Skin epidermis (tissue), 12 donors: ENCODE results near the gene SLC22A3.
"Not testable (repeated sequence)": the region's sequence is repeated elsewhere in the genome, so short reads cannot be mapped to it uniquely, and the experiment has no call there.

Experiments used
- H3K27ac ChIP-seq, 21 experiments: fragments of 200-600 bp; sonication (generic) in 11 of 21; one replicate each; pipeline ENCODE4 v1.5.0; 2020; ENCODE audit warnings: mild to moderate bottlenecking in 3 of 21, inconsistent platforms in 2 of 21, moderate library complexity in 2 of 21
- H3K4me3 ChIP-seq, 7 experiments: fragments of 200-600 bp; sonication (generic) in 2 of 7; one replicate each; pipeline ENCODE4 v1.5.0; 2020; ENCODE audit warnings: inconsistent platforms in 2 of 7, mild to moderate bottlenecking in 2 of 7, moderate library complexity in 1 of 7

Gene SLC22A3

DNA sequence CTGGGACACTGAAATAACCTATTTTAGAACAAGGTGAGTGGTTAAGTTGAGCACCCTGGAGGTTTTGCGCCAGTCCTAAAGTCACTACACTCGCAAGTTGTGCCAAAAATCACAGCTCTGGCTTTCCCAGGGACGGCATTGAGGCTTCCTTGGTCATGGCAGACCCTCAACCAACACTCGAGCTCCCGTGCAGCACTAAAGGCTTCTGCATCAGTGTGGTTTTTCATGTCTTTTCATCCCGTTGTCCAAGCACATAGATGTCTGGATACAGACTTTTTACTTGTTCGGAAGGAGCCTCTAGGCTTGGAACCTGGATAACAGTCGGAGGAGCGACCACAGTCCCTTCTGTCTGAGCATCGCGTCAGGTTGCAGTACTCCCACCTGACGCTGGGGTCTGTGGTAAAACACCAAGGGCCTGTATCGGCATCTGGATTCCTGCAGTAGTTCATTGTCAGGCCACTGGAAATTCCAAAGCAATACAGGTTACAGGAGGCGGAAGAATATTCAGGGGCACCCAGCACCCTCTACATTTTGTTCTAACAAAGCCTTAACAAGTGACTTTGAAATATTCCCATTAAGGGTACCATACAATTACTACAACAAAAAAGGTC, 119.2 kb downstream of the SLC22A3 start:
- H3K4me3 ChIP-seq, H3K27ac ChIP-seq: not testable (repeated sequence)

DNA sequence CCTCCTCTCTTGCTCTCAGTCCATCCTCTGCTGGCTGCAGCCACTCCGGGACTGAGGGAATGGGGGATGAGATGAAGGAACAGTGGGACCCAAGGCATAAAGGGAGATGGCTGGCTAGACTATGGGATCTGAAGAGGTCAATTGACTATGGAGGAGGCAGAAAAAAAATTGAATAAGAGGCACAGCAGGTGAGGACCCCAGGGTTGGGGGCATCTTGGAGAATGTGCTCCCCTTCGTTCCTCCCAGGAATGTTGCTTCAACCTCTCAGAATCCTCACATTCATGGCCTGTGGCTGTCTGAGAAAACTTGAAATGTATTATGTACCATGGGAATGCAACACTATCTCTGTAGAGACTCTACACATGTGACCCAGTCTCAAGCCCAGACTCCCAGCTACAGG, 121.0 kb downstream of the SLC22A3 start:
- Histone ChIP-seq H3K27ac (no peak overlapping the region), H3K4me3 (no peak overlapping the region)

- not testable (repeated sequence) for H3K27ac ChIP-seq, H3K4me3 ChIP-seq
Observed at GRCh38 chr6:160476056-160476455, 127.9 kb downstream of the SLC22A3 start.

DNA sequence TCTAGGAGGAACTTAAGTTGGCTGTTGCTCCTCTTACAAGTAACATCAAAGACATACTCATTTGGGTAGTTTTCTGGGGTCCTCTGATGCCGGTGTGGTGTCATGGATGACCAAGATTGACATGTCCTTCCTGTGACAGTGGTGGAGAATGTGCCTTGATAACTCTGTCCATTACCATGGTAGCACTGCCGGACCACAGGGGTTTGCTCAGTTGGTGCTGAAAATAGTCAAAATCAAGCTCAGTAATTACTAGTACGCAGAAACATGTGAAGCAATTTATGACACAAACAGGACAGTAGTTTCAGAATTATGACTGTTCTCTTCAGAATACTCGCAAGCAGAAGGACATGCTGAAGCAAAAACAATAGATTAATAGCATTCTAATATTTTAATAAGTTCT, 128.9 kb downstream of the SLC22A3 start:
- not testable (repeated sequence) for H3K4me3 ChIP-seq, H3K27ac ChIP-seq

GRCh38 chr6:160477901-160478300, 129.7 kb downstream of the SLC22A3 start:
- Histone ChIP-seq H3K4me3 (no peak overlapping the region), H3K27ac (no peak overlapping the region)

DNA sequence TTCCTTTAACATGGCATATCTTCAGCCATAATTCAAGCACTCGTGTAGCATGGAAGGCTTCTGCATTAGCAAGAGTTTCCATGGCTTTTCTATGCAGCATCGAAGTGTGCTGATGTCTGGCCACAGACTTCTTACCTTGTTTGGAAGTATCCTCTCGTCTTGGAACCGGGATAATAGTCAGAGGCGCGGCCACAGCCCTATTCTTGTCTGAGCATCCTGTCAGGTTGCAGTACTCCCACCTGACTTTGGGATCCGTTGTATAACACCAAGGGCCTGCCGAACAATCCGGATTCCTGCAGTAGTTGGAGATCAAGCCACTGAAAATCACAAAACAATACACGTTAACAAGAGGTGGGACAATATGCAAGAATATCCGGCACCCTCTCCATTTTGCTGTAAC, 138.9 kb downstream of the SLC22A3 start:
- no peak overlapping the region for H3K4me3 ChIP-seq
- H3K27ac ChIP-seq = no peak overlapping the region

DNA sequence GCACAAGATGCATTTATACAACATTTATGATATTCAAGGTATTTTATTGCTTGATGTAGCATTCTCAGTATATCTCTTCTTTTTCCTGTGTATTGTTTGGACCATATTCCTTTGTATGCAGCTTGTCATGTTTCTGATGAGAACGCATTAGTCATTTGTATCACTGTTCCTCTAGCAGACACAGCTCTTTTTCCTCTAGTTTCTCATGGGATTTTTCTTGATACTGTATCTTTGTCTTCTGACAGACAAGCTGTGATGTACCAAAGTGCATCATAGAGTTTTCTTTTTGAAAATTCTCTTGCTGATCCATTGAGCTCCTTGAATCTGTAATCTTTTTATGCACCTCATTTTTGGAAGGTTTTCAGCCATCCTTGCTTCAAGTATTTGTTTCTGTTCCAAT, 140.9 kb downstream of the SLC22A3 start:
- Histone ChIP-seq H3K27ac (no peak overlapping the region), H3K4me3 (no peak overlapping the region)

- no peak overlapping the region for H3K27ac ChIP-seq
- H3K4me3 ChIP-seq = no peak overlapping the region
Observed at GRCh38 chr6:160494576-160494975, 146.4 kb downstream of the SLC22A3 start.

- Histone ChIP-seq H3K4me3 (no peak overlapping the region), H3K27ac (no peak overlapping the region)
Observed at GRCh38 chr6:160500639-160501038, 152.5 kb downstream of the SLC22A3 start.
